DND-41 (cell line): Measurements from ENCODE around the gene LAMTOR5.

Experiments used
- ATAC-seq: fragments of 200-7000 bp; cut with Tn5 transposase; 3 replicates; pipeline ENCODE4 v1.9.1; 2021; ENCODE audit warnings: low read depth; ENCODE audit not compliant: insufficient read depth
- DNase-seq: peaks from one replicate; pipeline ENCODE4 v3.0.0-alpha.2; 2020
- H2AFZ ChIP-seq: 2 replicates; pipeline ENCODE4 v1.6.0; 2012; ENCODE audit warnings: low read depth, low read length
- H3K27ac ChIP-seq: 2 replicates; pipeline ENCODE4 v1.5.1; 2012; ENCODE audit warnings: low read length, inconsistent platforms
- H3K27me3 ChIP-seq: fragments of 200-600 bp; sonication (generic); 2 replicates; pipeline ENCODE4 v1.6.0; 2012; ENCODE audit warnings: low read length, mild to moderate bottlenecking, inconsistent platforms; ENCODE audit not compliant: insufficient read depth, poor library complexity
- H3K36me3 ChIP-seq: 2 replicates; pipeline ENCODE4 v1.5.1; 2012; ENCODE audit warnings: low read length, inconsistent platforms; ENCODE audit not compliant: insufficient read depth
- H3K4me1 ChIP-seq: 2 replicates; pipeline ENCODE4 v1.5.1; 2012; ENCODE audit warnings: mild to moderate bottlenecking, low read length; ENCODE audit not compliant: insufficient read depth
- H3K4me2 ChIP-seq: 2 replicates; pipeline ENCODE4 v1.6.0; 2012; ENCODE audit warnings: mild to moderate bottlenecking, moderate library complexity, low read length, inconsistent platforms; ENCODE audit not compliant: insufficient read depth
- H3K4me3 ChIP-seq, 2 experiments: fragments of 200-600 bp in 1 of 2; shearing (Covaris generic) in 1 of 2; 2 replicates each; pipeline ENCODE4 v1.5.1; 2012 to 2016; ENCODE audit warnings: inconsistent platforms in 2 of 2, low read length in 2 of 2, mild to moderate bottlenecking in 2 of 2, low read depth in 1 of 2, moderate library complexity in 1 of 2
- H3K79me2 ChIP-seq: 2 replicates; pipeline ENCODE4 v1.6.0; 2012; ENCODE audit warnings: low read length, inconsistent platforms; ENCODE audit not compliant: insufficient read depth
- H3K9ac ChIP-seq: 2 replicates; pipeline ENCODE4 v1.6.0; 2012; ENCODE audit warnings: low read depth, mild to moderate bottlenecking, inconsistent platforms, low read length, moderate library complexity
- H3K9me3 ChIP-seq: 2 replicates; pipeline ENCODE4 v1.5.1; 2012; ENCODE audit warnings: low read length, moderate library complexity, mild to moderate bottlenecking, inconsistent platforms; ENCODE audit not compliant: insufficient read depth, severe bottlenecking
- H4K20me1 ChIP-seq: 2 replicates; pipeline ENCODE4 v1.6.0; 2012; ENCODE audit warnings: low read length; ENCODE audit not compliant: insufficient read depth
- EZH2 ChIP-seq: IDR thresholded peaks from 3 replicates; pipeline ENCODE4 v1.6.1; 2012; ENCODE audit warnings: borderline replicate concordance, low read depth, mild to moderate bottlenecking, moderate library complexity, low read length, inconsistent platforms; ENCODE audit not compliant: severe bottlenecking
- TF ChIP-seq, protein P1 (sequence below): IDR thresholded peaks from 2 replicates; pipeline ENCODE4 v1.5.1; 2012; ENCODE audit warnings: borderline replicate concordance, low read length, moderate library complexity, mild to moderate bottlenecking; ENCODE audit not compliant: poor library complexity, severe bottlenecking; ENCODE audit errors: extremely low read depth

The LAMTOR5 gene

GRCh38 chr1:110407260-110408210 lies at the start of gene LAMTOR5:
Gene LAMTOR5, minus strand, starts transcription at chr1:110407694. Its CDS starts 74 bp downstream, at chr1:110407620.
- DNase-seq (peak; percentile 93), ATAC-seq (peak; percentile 92)
- H3K4me3 ChIP-seq, result peak within 1 kb of the TSS; percentile 50 to 97
- H3K9ac ChIP-seq, result peak within 1 kb of the TSS; percentile 87
- peaks cover 25% of the 10 kb centered on the region for H3K79me2 ChIP-seq
- peaks cover 33% of the 10 kb centered on the region for H3K4me1 ChIP-seq
- TF ChIP-seq EZH2, result no peak
- TF ChIP-seq, protein P1, sequence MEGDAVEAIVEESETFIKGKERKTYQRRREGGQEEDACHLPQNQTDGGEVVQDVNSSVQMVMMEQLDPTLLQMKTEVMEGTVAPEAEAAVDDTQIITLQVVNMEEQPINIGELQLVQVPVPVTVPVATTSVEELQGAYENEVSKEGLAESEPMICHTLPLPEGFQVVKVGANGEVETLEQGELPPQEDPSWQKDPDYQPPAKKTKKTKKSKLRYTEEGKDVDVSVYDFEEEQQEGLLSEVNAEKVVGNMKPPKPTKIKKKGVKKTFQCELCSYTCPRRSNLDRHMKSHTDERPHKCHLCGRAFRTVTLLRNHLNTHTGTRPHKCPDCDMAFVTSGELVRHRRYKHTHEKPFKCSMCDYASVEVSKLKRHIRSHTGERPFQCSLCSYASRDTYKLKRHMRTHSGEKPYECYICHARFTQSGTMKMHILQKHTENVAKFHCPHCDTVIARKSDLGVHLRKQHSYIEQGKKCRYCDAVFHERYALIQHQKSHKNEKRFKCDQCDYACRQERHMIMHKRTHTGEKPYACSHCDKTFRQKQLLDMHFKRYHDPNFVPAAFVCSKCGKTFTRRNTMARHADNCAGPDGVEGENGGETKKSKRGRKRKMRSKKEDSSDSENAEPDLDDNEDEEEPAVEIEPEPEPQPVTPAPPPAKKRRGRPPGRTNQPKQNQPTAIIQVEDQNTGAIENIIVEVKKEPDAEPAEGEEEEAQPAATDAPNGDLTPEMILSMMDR, result peak; percentile 16
- peak within 1 kb of the TSS; percentile 73 for H3K4me2 ChIP-seq
- peak within 1 kb of the TSS; percentile 90 for H3K27ac ChIP-seq
- no peaks in the 10 kb centered on the region for H3K9me3 ChIP-seq
- H3K36me3 ChIP-seq, result peaks cover 34% of the 10 kb centered on the region
- H4K20me1 ChIP-seq, result no peaks in the 10 kb centered on the region
- peak within 1 kb of the TSS; percentile 100 for H2AFZ ChIP-seq
- no peaks in the 10 kb centered on the region for H3K27me3 ChIP-seq

GRCh38 chr1:110457206-110457605 lies 49.7 kb upstream of the LAMTOR5 start:
- DNase-seq (no peak), ATAC-seq (no peak)
- Histone ChIP-seq H3K27ac (no peak overlapping the region), H3K4me3 (no peak overlapping the region), H3K4me1 (no peaks in the 10 kb centered on the region), H3K27me3 (peaks cover 23% of the 10 kb centered on the region), H3K79me2 (no peaks in the 10 kb centered on the region), H3K36me3 (no peaks in the 10 kb centered on the region), H2AFZ (no peak overlapping the region), H3K9me3 (no peaks in the 10 kb centered on the region), H3K4me2 (no peak overlapping the region), H4K20me1 (peaks cover 5% of the 10 kb centered on the region; the same call in 1 of the 2 replicates), H3K9ac (no peak overlapping the region)
- TF ChIP-seq, protein P1, result no peak
- no peak for TF ChIP-seq EZH2

DNA sequence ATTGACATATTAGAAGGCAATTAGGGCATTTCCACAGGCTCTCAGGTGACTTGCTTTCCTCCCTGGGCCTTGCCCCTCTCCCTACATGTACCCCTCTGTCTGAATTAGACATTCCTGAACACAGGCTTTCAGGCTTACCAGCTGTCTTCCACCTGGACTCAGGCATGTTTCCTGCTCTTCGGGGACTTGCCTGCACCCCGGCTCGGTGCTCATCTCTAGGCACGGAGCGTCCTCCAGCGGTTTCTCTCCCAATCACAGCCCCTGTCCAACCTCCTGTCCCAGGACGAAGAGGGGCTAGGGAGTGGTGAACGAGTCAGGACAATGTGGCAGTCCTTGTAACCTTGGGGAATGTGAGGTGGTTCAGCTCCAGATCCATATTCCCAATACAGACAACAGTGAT lies 47.7 kb upstream of the LAMTOR5 start:
- TF ChIP-seq, protein P1, result no peak
- no peak for TF ChIP-seq EZH2
- H4K20me1 ChIP-seq, result peaks cover 5% of the 10 kb centered on the region; the same call in 1 of the 2 replicates
- DNase-seq (no peak), ATAC-seq (no peak)
- H3K27ac ChIP-seq, result no peak overlapping the region
- H3K27me3 ChIP-seq, result peaks cover 42% of the 10 kb centered on the region
- no peaks in the 10 kb centered on the region for H3K79me2 ChIP-seq
- no peak overlapping the region for H2AFZ ChIP-seq
- H3K4me3 ChIP-seq, result no peak overlapping the region
- no peaks in the 10 kb centered on the region for H3K9me3 ChIP-seq
- no peaks in the 10 kb centered on the region for H3K36me3 ChIP-seq
- no peak overlapping the region for H3K9ac ChIP-seq
- H3K4me1 ChIP-seq, result no peaks in the 10 kb centered on the region
- H3K4me2 ChIP-seq, result no peak overlapping the region
